ENCODE measurements around the gene ASRGL1. TPM values are rescaled to one million over a fixed set of nuclear protein-coding genes. Genes with fewer than 3 reads are reported as not detected.
A peak's percentile ranks its signal among the peaks of the same experiment; 100 is the strongest.
"Not testable (repeated sequence)": the region's sequence is repeated elsewhere in the genome, so short reads cannot be mapped to it uniquely, and the experiment has no call there.

The ASRGL1 gene
- total and polyA plus RNA-seq, 4 donors, result 3.7 to 15.2 (median 8.1) TPM

GRCh38 chr11:62324731-62325556 is 12.3 kb upstream of the ASRGL1 start:
- WGBS, result 49% methylated on average over 18 of the region's 18 CpGs
- H3K36me3 ChIP-seq (ENCODE audit: control insufficient read depth in 4 of 4, insufficient read depth in 3 of 4, low read depth in 1 of 4, low read length in 3 of 4), result no peaks in the 10 kb centered on the region
- H3K4me3 ChIP-seq (ENCODE audit: low read depth in 1 of 3, low read length in 3 of 3), result no peak overlapping the region
- DNase-seq (ENCODE audit: low spot score), result peak; percentile 64
- no peaks in the 10 kb centered on the region for H3K4me1 ChIP-seq (ENCODE audit: control insufficient read depth in 4 of 4, insufficient read depth in 4 of 4, low read length in 3 of 4)
- no peaks in the 10 kb centered on the region for H3K27me3 ChIP-seq (ENCODE audit: control insufficient read depth in 4 of 4, insufficient read depth in 4 of 4, low read length in 3 of 4)
- H3K9me3 ChIP-seq (ENCODE audit: control insufficient read depth in 4 of 4, low read length in 3 of 4), result no peaks in the 10 kb centered on the region
- TF ChIP-seq RAD21 (IDR thresholded peaks at IDR 0.05), result peak; percentile 40 to 73
- TF ChIP-seq CTCF (IDR thresholded peaks at IDR 0.05; ENCODE audit: low read depth, low read length, missing input control), result peak; percentile 37
- no peak for TF ChIP-seq HNF4G (IDR thresholded peaks at IDR 0.05)
- H3K9ac ChIP-seq (ENCODE audit: low read depth in 1 of 2, low read length in 2 of 2), result no peak overlapping the region
- H3K27ac ChIP-seq (ENCODE audit: low read depth in 1 of 2, low read length in 2 of 2), result no peak overlapping the region

GRCh38 chr11:62325781-62326180 is 11.5 kb upstream of the ASRGL1 start:
- H3K27me3 ChIP-seq (ENCODE audit: control insufficient read depth in 4 of 4, insufficient read depth in 4 of 4, low read length in 3 of 4); H3K27ac ChIP-seq (ENCODE audit: low read depth in 1 of 2, low read length in 2 of 2); DNase-seq (ENCODE audit: low spot score); H3K4me1 ChIP-seq (ENCODE audit: control insufficient read depth in 4 of 4, insufficient read depth in 4 of 4, low read length in 3 of 4); H3K9me3 ChIP-seq (ENCODE audit: control insufficient read depth in 4 of 4, low read length in 3 of 4); H3K4me3 ChIP-seq (ENCODE audit: low read depth in 1 of 3, low read length in 3 of 3); H3K36me3 ChIP-seq (ENCODE audit: control insufficient read depth in 4 of 4, insufficient read depth in 3 of 4, low read depth in 1 of 4, low read length in 3 of 4); H3K9ac ChIP-seq (ENCODE audit: low read depth in 1 of 2, low read length in 2 of 2): not testable (repeated sequence)
- WGBS, result 68% methylated on average over 5 of the region's 5 CpGs

- H3K9ac ChIP-seq (ENCODE audit: low read depth in 1 of 2, low read length in 2 of 2); H3K27me3 ChIP-seq (ENCODE audit: control insufficient read depth in 4 of 4, insufficient read depth in 4 of 4, low read length in 3 of 4); H3K4me3 ChIP-seq (ENCODE audit: low read depth in 1 of 3, low read length in 3 of 3); H3K27ac ChIP-seq (ENCODE audit: low read depth in 1 of 2, low read length in 2 of 2); H3K9me3 ChIP-seq (ENCODE audit: control insufficient read depth in 4 of 4, low read length in 3 of 4); H3K36me3 ChIP-seq (ENCODE audit: control insufficient read depth in 4 of 4, insufficient read depth in 3 of 4, low read depth in 1 of 4, low read length in 3 of 4); DNase-seq (ENCODE audit: low spot score); H3K4me1 ChIP-seq (ENCODE audit: control insufficient read depth in 4 of 4, insufficient read depth in 4 of 4, low read length in 3 of 4): not testable (repeated sequence)
- WGBS, result 54% methylated on average over 6 of the region's 6 CpGs
These were observed 10.5 kb upstream of the ASRGL1 start for GRCh38 chr11:62326719-62327118.

- not testable (repeated sequence) for H3K27ac ChIP-seq (ENCODE audit: low read depth in 1 of 2, low read length in 2 of 2); H3K9me3 ChIP-seq (ENCODE audit: control insufficient read depth in 4 of 4, low read length in 3 of 4); H3K27me3 ChIP-seq (ENCODE audit: control insufficient read depth in 4 of 4, insufficient read depth in 4 of 4, low read length in 3 of 4); H3K4me1 ChIP-seq (ENCODE audit: control insufficient read depth in 4 of 4, insufficient read depth in 4 of 4, low read length in 3 of 4); H3K4me3 ChIP-seq (ENCODE audit: low read depth in 1 of 3, low read length in 3 of 3); H3K36me3 ChIP-seq (ENCODE audit: control insufficient read depth in 4 of 4, insufficient read depth in 3 of 4, low read depth in 1 of 4, low read length in 3 of 4); H3K9ac ChIP-seq (ENCODE audit: low read depth in 1 of 2, low read length in 2 of 2); DNase-seq (ENCODE audit: low spot score)
- 89% methylated on average over 14 of the region's 14 CpGs for WGBS
These were observed 9.7 kb upstream of the ASRGL1 start for GRCh38 chr11:62327541-62327940.

GRCh38 chr11:62331264-62331663 is 6.0 kb upstream of the ASRGL1 start:
- H3K27me3 ChIP-seq (ENCODE audit: control insufficient read depth in 4 of 4, insufficient read depth in 4 of 4, low read length in 3 of 4); DNase-seq (ENCODE audit: low spot score); H3K27ac ChIP-seq (ENCODE audit: low read depth in 1 of 2, low read length in 2 of 2); H3K36me3 ChIP-seq (ENCODE audit: control insufficient read depth in 4 of 4, insufficient read depth in 3 of 4, low read depth in 1 of 4, low read length in 3 of 4); H3K9ac ChIP-seq (ENCODE audit: low read depth in 1 of 2, low read length in 2 of 2); H3K4me3 ChIP-seq (ENCODE audit: low read depth in 1 of 3, low read length in 3 of 3); H3K4me1 ChIP-seq (ENCODE audit: control insufficient read depth in 4 of 4, insufficient read depth in 4 of 4, low read length in 3 of 4); H3K9me3 ChIP-seq (ENCODE audit: control insufficient read depth in 4 of 4, low read length in 3 of 4): not testable (repeated sequence)
- 75% methylated on average over 3 of the region's 3 CpGs for WGBS
